Astrocyte (in vitro differentiated cells and primary cell): ENCODE data around the gene IQCC. TPM values are rescaled to one million over a fixed set of nuclear protein-coding genes. Genes with fewer than 3 reads are reported as not detected.

ENCODE experiments used
- DNase-seq: peaks from one replicate; pipeline ENCODE4 v3.0.0-alpha.2; 2010; ENCODE audit warnings: low read depth
- FAIRE-seq: peaks from 2 replicates; lab custom pipeline; 2011; peaks lifted over from hg19 to GRCh38; lab: Jason Lieb, UNC
- H2AFZ ChIP-seq: 2 replicates; pipeline ENCODE4 v1.6.0; 2012; ENCODE audit warnings: low read depth, low read length, inconsistent platforms
- H3K27ac ChIP-seq: 2 replicates; pipeline ENCODE4 v1.5.1; 2011; ENCODE audit warnings: low read depth, low read length, inconsistent platforms
- H3K27me3 ChIP-seq: 2 replicates; pipeline ENCODE4 v1.6.0; 2011; ENCODE audit warnings: low read length, inconsistent platforms; ENCODE audit not compliant: insufficient read depth
- H3K36me3 ChIP-seq: 2 replicates; pipeline ENCODE4 v1.5.1; 2011; ENCODE audit warnings: low read length, inconsistent platforms; ENCODE audit not compliant: insufficient read depth
- H3K4me1 ChIP-seq: 2 replicates; pipeline ENCODE4 v1.5.1; 2011; ENCODE audit warnings: low read length, inconsistent platforms; ENCODE audit not compliant: insufficient read depth
- H3K4me2 ChIP-seq: 2 replicates; pipeline ENCODE4 v1.6.0; 2012; ENCODE audit warnings: low read length, inconsistent platforms
- H3K4me3 ChIP-seq: 2 replicates; pipeline ENCODE4 v1.5.1; 2011; ENCODE audit warnings: low read depth, mild to moderate bottlenecking, low read length, inconsistent platforms; ENCODE audit not compliant: insufficient read depth
- H3K79me2 ChIP-seq: 2 replicates; pipeline ENCODE4 v1.6.0; 2012; ENCODE audit warnings: mild to moderate bottlenecking, low read length, inconsistent platforms; ENCODE audit not compliant: insufficient read depth
- H3K9ac ChIP-seq: 2 replicates; pipeline ENCODE4 v1.6.0; 2012; ENCODE audit warnings: mild to moderate bottlenecking, low read length, inconsistent platforms
- H3K9me3 ChIP-seq: 2 replicates; pipeline ENCODE4 v1.5.1; 2012; ENCODE audit warnings: low read depth, mild to moderate bottlenecking, low read length, inconsistent platforms; ENCODE audit not compliant: insufficient read depth
- H4K20me1 ChIP-seq: 2 replicates; pipeline ENCODE4 v1.6.0; 2012; ENCODE audit warnings: low read length, inconsistent platforms; ENCODE audit not compliant: insufficient read depth
- H3K27ac Mint-ChIP-seq: one replicate; pipeline ENCODE4 v1.8.0; 2021; ENCODE audit warnings: mild to moderate bottlenecking, mixed read lengths; ENCODE audit not compliant: unreplicated experiment
- H3K27me3 Mint-ChIP-seq: one replicate; pipeline ENCODE4 v1.8.0; 2021; ENCODE audit warnings: low read depth, mixed read lengths; ENCODE audit not compliant: unreplicated experiment
- H3K36me3 Mint-ChIP-seq: one replicate; pipeline ENCODE4 v1.8.0; 2021; ENCODE audit warnings: low read depth, mixed read lengths; ENCODE audit not compliant: unreplicated experiment
- H3K4me1 Mint-ChIP-seq: one replicate; pipeline ENCODE4 v1.8.0; 2021; ENCODE audit warnings: low read depth, mixed read lengths; ENCODE audit not compliant: unreplicated experiment
- H3K4me3 Mint-ChIP-seq: one replicate; pipeline ENCODE4 v1.8.0; 2021; ENCODE audit warnings: mild to moderate bottlenecking, moderate library complexity, mixed read lengths; ENCODE audit not compliant: unreplicated experiment
- H3K9me3 Mint-ChIP-seq: one replicate; pipeline ENCODE4 v1.8.0; 2021; ENCODE audit warnings: mild to moderate bottlenecking, mixed read lengths; ENCODE audit not compliant: unreplicated experiment
- EZH2 ChIP-seq: IDR thresholded peaks from 2 replicates; pipeline ENCODE4 v1.6.1; 2012; ENCODE audit warnings: mild to moderate bottlenecking, low read length, inconsistent platforms; ENCODE audit not compliant: insufficient read depth
- total RNA-seq: library from RNA; stranded (reverse); gene quantifications from 2 replicates; pipeline ENCODE4 v1.2.1, GENCODE V29; 2021
- TF ChIP-seq, protein P1 (sequence below): IDR thresholded peaks from 2 replicates; pipeline ENCODE4 v1.5.1; 2011; ENCODE audit warnings: low read depth, mild to moderate bottlenecking, inconsistent platforms, low read length, moderate library complexity; ENCODE audit not compliant: insufficient read depth

The IQCC gene
- total RNA-seq, 1 donor from 2014 or later = 1.0 TPM

DNA sequence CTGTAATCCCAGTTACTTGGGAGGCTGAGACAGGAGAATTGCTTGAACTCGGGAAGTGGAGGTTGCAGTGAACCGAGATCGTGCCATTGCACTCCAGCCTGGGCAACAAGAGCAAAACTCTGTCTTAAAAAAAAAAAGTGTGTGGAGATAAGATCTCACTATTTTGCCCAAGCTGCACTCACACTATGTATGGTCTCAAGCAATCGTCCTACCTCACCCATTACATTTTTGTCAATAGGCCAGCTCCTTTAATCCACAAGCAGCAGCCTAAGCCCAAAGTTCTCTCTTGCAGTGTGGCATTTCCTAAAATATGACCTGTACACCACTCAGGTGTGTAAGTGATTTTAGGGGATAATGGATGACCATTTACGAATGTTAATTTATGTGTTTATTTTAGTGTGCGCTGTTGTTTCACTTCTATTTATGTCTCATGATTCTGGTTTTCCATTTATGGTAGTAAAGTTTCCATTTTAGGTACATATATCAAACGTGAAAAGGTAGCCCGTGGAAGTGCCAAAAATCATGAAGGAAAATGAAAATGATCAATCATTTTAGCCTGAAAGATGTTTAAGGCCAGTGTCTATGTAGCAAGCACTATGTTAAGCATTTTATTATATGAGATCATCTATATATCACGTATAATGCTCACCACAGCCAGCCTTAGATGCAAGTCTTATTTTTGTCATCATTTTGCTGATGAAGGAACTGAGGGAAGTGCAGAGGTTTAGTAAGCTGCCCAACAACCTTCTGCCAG lies 51.2 kb downstream of the IQCC start:
- no peaks in the 10 kb centered on the region for H3K36me3 Mint-ChIP-seq
- TF ChIP-seq, protein P1, sequence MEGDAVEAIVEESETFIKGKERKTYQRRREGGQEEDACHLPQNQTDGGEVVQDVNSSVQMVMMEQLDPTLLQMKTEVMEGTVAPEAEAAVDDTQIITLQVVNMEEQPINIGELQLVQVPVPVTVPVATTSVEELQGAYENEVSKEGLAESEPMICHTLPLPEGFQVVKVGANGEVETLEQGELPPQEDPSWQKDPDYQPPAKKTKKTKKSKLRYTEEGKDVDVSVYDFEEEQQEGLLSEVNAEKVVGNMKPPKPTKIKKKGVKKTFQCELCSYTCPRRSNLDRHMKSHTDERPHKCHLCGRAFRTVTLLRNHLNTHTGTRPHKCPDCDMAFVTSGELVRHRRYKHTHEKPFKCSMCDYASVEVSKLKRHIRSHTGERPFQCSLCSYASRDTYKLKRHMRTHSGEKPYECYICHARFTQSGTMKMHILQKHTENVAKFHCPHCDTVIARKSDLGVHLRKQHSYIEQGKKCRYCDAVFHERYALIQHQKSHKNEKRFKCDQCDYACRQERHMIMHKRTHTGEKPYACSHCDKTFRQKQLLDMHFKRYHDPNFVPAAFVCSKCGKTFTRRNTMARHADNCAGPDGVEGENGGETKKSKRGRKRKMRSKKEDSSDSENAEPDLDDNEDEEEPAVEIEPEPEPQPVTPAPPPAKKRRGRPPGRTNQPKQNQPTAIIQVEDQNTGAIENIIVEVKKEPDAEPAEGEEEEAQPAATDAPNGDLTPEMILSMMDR = no peak
- no peak for TF ChIP-seq EZH2
- no peak overlapping the region for H3K27ac Mint-ChIP-seq
- H3K27me3 ChIP-seq = no peaks in the 10 kb centered on the region
- H3K4me2 ChIP-seq = no peak overlapping the region
- no peaks in the 10 kb centered on the region for H3K4me1 ChIP-seq
- H3K4me1 Mint-ChIP-seq = no peaks in the 10 kb centered on the region
- no peaks in the 10 kb centered on the region for H3K9me3 Mint-ChIP-seq
- H3K79me2 ChIP-seq = no peaks in the 10 kb centered on the region
- no peak overlapping the region for H3K4me3 Mint-ChIP-seq
- H3K9me3 ChIP-seq = no peaks in the 10 kb centered on the region
- H3K9ac ChIP-seq = no peak overlapping the region
- no peaks in the 10 kb centered on the region for H3K36me3 ChIP-seq
- H2AFZ ChIP-seq = no peak overlapping the region
- DNase-seq (no peak), FAIRE-seq (no peak)
- no peak overlapping the region for H3K27ac ChIP-seq
- no peak overlapping the region for H3K4me3 ChIP-seq
- H3K27me3 Mint-ChIP-seq = peaks cover 16% of the 10 kb centered on the region
- no peaks in the 10 kb centered on the region for H4K20me1 ChIP-seq

DNA sequence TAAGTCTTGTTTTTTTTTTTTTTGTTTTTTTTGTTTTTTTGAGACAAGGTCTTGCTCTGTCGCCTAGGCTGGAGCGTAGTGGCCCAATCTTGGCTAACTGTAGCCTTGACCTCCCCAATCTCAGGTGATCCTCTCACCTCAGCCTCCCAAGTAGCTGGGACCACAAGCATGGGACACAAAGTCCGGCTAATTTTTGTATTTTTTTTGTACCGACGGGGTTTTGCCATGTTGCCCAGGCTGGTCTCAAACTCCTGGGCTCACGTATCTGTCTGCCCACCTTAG lies 51.7 kb downstream of the IQCC start:
- Histone ChIP-seq H3K9me3 (no peaks in the 10 kb centered on the region), H3K4me3 (no peak overlapping the region), H2AFZ (no peak overlapping the region), H3K36me3 (no peaks in the 10 kb centered on the region), H3K79me2 (no peaks in the 10 kb centered on the region), H3K4me2 (no peak overlapping the region), H3K4me1 (no peaks in the 10 kb centered on the region), H3K9ac (no peak overlapping the region), H3K27ac (no peak overlapping the region), H4K20me1 (no peaks in the 10 kb centered on the region), H3K27me3 (no peaks in the 10 kb centered on the region)
- no peak overlapping the region for H3K27ac Mint-ChIP-seq
- H3K4me3 Mint-ChIP-seq = no peak overlapping the region
- DNase-seq (no peak), FAIRE-seq (no peak)
- H3K36me3 Mint-ChIP-seq = no peaks in the 10 kb centered on the region
- TF ChIP-seq, protein P1 = no peak
- no peak for TF ChIP-seq EZH2
- no peaks in the 10 kb centered on the region for H3K4me1 Mint-ChIP-seq
- H3K27me3 Mint-ChIP-seq = peaks cover 14% of the 10 kb centered on the region
- H3K9me3 Mint-ChIP-seq = no peaks in the 10 kb centered on the region

Other genes starting within 250 kb of the IQCC start
- gene KHDRBS1, start 191.8 kb upstream of the IQCC start, total RNA-seq = 126 and 139 TPM in 2 replicates
- gene TMEM39B, start 132.7 kb upstream of the IQCC start, total RNA-seq = 11.8 and 13.3 TPM in 2 replicates
- 113 and 122 TPM in 2 replicates for gene KPNA6, start 97.6 kb upstream of the IQCC start, total RNA-seq
- 65.8 and 66.6 TPM in 2 replicates for gene TXLNA, start 26.0 kb upstream of the IQCC start, total RNA-seq
- gene CCDC28B, start 5.1 kb upstream of the IQCC start, total RNA-seq = 16.0 and 19.2 TPM in 2 replicates
- not detected in 2 replicates for gene DCDC2B, start 3.4 kb downstream of the IQCC start, total RNA-seq
- 16.7 and 17.3 TPM in 2 replicates for gene TMEM234, start 16.7 kb downstream of the IQCC start, total RNA-seq
- 173 and 184 TPM in 2 replicates for gene EIF3I, start 16.7 kb downstream of the IQCC start, total RNA-seq
- gene FAM167B, start 41.6 kb downstream of the IQCC start, total RNA-seq = 0.64 and 0.75 TPM in 2 replicates
- 0.30 TPM in 1 of 2 replicates, not detected in the other for gene LCK, start 45.6 kb downstream of the IQCC start, total RNA-seq
- gene HDAC1, start 86.4 kb downstream of the IQCC start, total RNA-seq = 94.1 and 99.6 TPM in 2 replicates
- gene MARCKSL1, start 130.6 kb downstream of the IQCC start, total RNA-seq = 185 and 213 TPM in 2 replicates
- 3.5 and 4.2 TPM in 2 replicates for gene FAM229A, start 156.8 kb downstream of the IQCC start, total RNA-seq
- 0.32 and 0.87 TPM in 2 replicates for gene TSSK3, start 156.9 kb downstream of the IQCC start, total RNA-seq
- 71.9 and 73.1 TPM in 2 replicates for gene BSDC1, start 188.8 kb downstream of the IQCC start, total RNA-seq